ENCODE data around the gene DNAH10.
A peak's percentile ranks its signal among the peaks of the same experiment; 100 is the strongest.

Gene DNAH10

DNA sequence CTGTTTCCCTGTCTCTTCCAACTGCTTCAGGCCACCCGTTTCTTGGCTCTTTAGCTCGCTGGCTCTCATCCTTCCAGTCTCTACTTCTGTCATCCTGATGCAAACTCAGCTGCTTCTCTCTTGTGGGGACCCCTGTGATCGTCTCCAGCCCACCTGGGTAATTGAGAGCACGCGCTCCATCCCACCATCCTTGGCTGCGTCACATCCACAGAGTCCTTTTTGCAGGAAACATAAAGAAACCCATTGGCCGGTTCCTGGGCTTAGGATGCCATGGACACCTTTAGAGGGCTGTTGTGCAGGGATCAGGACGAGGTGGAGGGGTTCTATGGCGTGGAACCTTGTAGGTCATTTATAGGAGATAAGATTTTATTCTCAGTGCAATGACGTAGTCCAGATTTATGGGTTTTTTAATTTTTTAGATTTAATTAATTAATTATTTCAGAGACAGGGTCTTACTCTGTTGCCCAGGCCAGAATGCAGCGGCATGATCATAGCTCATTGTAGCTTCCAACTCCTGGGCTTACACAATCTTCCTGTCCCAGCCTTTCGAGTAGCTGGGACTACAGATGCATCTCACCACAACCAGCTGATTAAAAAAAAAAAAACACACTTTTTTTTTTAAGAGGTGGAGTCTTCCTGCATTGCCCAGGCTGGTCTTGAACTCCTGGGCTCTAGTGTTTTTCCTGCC lies 127.9 kb downstream of the DNAH10 start:
- DNase-seq: no peak

DNA sequence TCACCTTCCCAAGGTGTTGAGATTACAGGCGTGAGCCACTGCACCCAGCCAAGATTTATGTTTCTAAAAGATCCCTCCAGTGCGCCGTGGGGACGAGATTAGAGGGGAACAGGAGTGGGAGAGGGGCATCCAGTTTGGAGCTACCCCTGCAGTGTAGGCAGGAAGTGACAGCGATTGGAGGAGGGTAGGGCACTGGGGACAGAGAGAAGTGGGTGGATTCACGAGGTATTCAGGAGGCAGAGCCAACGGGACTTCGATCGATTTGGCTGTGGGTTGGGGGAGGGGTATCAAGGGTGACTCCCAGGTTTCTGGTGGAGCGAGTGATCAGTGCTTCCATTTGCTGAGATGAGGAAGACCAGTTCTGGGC lies 128.4 kb downstream of the DNAH10 start:
- DNase-seq: no peak

DNA sequence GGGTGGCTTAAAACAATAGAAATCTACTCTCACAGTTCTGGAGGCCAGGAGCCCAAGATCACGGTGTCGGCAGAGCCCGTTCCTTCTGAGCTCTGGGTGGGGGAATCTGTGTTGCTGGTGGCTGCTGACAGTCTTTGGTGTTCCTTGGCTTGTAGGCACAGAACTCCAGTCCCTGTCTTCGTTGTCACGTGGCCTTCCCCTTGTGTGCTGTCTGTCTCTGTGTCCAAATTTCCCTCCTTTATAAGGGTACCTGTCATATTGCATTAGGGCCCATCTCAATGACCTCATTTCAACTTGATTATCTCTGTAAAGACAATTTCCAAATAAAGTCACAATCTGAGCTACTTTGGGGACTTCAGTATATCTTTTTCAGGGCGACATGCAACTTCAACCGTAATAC lies 128.9 kb downstream of the DNAH10 start:
- no peak for DNase-seq

DNA sequence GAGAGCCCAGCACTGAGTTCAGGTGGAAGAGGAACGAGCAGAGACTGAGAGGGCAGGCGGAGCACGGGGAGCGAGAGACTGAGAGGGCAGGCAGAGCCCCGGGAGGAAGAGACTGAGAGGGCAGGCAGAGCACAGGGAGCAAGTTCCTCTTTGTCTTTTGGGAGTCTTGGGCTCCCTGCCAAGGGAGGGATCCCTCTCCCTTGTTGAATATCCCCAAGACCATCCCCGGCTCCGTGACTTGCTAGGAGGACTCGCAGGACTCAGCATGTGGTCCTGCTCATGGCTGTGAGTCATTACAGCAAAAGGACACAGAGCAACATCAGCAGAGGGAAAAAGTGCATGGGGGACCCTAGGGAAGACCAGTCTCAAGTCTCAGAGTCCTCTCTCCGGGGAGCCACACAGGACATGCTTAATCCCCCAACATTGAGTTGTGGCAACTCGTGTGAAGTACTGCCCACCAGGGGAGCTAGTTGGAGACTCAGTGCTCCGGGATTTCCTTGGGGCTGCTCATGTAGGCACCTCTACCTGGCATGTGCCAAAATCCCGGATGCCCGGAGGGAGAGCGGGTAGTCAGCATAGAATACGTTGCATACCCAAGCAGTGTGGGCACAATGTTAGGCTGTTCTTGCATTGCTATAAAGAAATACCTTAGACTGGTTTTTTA lies 129.5 kb downstream of the DNAH10 start:
- no peak for DNase-seq

DNA sequence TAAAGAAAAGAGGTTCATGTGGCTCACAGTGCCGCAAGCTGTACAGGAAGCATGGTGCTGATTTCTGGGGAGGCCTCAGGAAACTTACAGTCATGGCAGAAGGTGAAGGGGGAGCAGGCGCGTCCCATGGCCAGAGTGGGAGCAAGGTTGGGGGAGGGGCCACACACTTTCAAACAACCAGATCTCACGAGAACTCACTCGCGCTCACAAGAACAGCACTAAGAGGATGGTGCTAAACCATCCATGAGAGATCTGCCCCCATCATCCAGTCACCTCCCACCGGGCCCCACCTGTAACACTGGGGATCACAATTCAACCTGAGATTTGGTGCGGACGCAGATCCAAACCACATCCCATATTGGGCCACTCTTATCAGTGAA lies 130.1 kb downstream of the DNAH10 start:
- DNase-seq: no peak

DNA sequence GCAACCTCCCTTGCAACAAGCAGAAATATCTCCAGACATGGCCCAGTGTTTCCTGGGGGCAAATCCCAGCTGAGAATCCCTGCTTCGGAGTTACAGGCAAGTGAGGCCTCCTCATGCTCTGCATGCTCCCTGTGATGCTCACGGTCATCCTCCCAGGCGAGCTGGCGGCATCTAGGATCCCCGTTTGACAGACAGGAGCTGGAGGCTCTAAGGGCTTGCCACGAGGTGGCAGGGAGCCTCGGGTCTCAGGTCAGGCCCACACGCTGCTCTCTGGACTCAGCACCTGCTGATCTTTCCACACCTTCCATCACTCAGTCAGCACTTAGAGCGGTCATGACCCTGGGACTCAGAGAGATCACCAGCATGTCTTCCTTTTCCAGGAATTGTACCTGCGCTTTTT lies 130.8 kb downstream of the DNAH10 start:
- no peak for DNase-seq

DNA sequence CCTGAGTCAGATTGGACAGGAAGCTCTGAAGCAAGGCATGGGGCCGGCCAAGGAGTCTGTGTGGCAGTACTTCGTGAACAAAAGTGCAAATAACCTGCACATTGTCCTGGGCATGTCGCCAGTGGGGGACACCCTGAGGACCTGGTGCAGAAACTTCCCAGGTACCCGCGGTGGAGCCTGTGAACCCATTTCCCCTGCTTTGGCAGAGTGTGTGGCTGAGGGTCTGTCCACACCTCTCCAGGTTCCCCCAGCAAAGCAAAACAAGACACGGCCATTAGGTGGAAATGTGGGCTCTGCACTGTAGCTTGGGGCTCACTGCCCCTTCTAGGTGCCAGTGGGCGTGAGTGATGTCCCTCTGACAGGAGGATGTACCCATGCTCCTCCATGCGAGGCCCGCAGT lies 131.2 kb downstream of the DNAH10 start:
- DNase-seq: no peak

DNA sequence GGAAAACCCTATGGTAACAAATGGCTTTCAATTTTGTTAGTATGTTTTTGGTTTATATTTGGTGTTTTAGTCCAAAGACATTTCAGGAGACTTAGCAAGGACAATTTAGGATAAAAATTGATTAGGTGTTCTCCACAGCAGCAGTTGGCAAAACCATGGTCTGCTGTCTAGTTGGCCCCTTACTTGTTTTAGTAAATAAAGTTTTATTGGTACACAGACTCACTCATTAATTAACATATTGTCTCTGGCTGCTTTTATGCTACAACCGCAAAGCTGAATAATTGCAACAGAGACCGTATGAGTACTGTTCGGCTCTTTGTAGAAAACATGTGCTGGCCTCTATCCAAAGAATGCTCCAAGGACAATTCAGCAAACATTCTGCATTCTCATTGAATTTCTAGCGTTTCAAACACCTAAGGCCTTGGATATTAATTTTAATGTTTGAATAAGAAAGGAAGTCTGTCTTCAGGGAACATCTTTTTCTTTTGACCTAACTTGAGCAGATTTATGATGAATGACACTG lies 132.8 kb downstream of the DNAH10 start:
- no peak for DNase-seq

DNA sequence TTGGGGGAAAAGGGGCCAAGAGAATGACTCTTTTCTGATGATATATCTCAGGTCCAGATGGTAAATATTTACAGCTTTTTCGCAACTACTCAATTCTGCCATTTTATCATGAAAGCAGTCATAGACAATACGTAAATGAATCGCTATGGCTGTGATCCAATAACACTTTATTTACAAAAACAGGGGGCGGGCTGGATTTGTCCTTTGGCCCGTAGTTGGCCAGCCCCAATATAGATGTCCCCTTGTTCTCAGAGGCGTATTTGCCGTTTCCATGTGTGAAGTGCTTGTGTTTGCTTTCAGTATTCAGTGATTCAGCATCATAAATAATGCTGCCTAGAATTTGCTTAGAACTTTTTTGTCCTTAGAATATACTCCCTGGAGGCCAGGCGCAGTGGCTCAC lies 133.3 kb downstream of the DNAH10 start:
- no peak for DNase-seq

DNA sequence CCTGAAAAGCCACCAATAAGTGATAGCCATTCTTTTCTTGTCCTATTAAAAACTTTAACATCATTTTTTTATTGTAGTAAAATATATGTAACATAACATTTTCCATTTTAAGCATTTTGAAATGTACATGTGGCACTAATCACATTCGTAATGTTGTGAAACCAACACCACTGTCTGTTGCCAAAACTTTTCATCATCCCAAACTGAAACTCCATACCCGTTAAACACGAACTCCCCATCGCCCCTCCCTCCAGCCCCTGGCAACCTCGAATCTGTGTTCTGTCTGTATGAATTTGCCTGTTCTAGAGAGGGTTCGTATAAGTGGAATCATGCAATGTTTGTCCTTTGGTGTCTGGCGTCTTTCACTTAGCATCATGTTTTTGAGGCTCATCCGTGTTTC lies 134.7 kb downstream of the DNAH10 start:
- no peak for DNase-seq

DNA sequence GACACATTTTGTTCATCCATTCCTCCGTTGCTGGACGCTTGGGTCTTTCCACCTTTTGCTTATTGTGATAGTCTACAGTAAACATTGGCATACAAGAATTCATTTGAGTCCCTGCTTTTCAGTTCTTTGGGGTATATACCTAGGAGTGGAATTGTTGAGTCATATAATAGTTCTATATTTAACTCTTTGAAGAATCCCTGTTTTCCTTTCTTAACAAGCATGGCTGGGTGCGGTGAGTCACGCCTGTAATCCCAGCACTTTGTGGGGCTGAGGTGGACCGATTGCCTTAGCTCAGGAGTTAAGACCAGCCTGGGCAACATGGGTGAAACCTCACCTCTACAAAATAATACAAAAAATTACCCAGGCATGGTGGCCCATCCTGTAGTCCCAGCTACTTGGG lies 135.1 kb downstream of the DNAH10 start:
- no peak for DNase-seq

DNA sequence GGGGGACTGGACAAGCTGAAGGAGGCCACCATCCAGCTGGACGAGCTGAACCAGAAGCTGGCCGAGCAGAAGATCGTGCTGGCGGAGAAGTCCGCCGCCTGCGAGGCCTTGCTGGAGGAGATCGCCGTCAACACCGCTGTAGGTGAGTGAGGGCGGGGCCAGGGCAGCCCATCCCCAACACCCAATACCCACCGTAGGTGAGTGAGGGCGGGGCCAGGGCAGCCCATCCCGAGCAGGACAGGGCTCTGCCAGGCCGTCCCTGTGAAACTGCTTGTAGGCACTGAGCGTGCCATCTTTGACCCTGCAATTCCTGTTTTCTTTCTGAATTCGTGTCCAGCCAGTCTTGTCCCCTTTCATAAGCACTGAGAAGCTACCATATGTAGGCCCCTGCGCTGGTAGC lies 136.6 kb downstream of the DNAH10 start:
- no peak for DNase-seq

DNA sequence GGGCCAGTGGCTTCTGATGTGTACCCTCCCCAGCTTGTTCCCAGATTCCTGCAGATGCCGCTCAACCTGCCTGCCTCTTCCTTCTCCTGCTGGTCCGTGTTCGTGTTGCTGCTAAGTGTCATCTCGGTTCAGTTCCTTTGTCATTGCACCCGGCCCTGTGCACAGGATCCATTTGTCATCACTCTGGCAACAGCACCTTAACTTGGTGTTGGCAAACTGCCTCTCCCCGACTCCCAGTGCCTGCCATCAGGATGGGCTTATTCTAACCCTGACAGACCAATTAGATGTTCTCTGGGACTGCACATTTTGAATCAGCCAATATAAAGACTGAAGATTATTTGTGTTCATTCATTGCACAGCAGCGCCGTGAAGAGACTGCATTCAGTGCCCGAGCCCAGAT lies 137.3 kb downstream of the DNAH10 start:
- no peak for DNase-seq

DNA sequence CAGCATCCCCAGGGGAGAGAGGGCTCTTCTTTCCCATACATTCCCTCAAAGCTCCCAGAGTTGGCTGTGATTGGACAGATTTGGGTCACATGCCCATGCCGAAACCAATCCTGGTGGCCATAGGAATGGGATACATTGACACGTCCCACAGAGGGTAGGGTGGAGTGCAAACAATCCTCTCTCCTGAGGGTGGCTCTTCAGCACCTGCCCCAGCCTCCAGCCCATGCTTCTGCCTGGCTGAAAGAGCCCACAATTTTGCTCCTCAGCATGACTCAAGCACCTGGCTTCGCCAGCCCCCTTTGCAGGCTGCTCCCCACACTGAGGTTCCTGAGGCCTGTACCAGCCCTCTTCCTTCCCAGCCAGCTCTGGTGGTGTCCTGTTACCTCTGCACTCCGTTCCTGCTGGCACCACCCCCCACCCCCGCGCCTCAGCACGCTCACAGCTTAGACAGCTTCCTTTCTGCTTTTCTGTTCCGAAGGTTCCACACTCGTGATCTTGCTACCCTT lies 138.8 kb downstream of the DNAH10 start:
- DNase-seq: no peak

DNA sequence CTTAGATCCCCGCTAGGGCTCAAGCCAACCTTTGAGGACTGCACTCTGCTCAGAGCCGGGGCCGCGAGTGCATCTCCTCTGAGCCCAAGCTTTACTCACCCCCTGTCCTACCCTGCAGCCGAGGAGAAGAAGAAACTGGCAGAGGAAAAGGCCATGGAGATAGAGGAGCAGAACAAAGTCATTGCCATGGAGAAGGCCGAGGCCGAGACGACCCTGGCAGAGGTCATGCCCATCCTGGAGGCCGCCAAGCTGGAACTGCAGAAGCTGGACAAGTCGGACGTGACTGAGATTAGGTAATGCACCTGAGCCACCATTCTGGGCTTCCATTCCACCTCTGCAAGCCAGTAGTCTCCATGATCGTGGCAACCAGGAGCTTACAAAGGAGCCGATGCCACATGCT lies 140.7 kb downstream of the DNAH10 start:
- no peak for DNase-seq

DNA sequence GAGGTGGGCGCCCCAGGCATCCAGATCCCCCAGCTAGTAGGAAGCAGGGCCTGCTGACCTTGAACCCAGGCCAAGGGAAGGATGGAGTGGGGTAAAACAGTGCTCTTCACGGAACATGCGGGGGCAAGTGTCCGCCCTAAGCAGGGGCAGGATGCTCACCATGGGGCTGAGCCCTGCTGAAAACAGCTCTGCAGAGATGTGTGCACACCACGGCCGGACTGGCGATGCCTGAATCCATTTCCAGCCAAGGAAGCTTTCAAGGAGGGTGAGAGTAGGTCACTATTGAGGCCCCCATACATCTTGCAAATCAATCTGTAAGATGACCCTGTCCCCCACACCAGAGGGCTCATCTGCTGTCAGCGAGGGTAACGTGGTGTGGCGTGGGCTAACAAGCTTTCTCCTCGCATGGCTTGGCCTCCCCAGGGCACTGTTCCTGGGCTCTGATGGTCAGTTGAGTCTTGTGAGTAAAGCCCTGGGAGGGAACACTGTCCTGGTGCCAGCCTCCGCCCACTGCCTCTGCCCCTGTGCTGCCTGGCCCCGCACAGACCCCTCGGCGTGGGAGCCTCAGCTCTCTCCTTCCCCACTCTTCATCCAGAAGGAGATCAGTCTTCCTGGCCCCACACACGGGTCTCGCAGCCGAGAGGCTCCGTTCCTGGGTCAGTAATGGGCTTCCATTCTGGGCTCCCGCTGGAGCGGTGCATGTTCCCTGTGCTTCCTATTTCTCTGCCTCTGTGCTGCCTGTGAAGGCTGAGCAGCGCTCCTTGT lies 141.4 kb downstream of the DNAH10 start:
- no peak for DNase-seq

DNA sequence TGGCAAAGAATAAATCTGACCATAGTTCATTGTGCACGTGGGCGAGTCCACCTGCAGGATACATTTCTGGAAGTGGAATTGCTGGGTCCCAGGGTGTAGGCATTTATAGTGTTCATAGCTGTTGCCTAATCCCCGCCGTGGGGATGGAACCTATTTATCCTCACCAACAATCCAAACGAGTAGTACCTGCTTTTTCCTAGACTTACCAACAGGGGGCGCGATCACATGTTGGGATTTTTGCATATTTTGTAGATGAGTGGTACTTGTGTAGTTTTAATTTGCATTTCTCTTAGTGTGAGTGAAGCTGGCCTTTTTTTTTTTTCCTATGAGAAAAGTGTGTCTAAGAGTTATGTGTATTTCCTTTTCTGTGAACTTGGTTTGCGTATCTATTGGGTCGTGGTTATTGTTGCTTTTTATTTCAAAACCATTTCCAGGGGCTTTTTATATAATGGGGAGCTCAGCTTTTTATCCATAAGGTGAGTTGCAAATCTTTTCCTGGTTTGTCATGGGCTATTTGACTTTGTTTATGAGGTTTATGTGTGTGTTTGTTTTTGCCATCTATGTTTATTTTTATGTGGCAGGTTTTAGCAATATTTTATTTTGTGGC lies 143.3 kb downstream of the DNAH10 start:
- DNase-seq: peak; percentile 71

DNA sequence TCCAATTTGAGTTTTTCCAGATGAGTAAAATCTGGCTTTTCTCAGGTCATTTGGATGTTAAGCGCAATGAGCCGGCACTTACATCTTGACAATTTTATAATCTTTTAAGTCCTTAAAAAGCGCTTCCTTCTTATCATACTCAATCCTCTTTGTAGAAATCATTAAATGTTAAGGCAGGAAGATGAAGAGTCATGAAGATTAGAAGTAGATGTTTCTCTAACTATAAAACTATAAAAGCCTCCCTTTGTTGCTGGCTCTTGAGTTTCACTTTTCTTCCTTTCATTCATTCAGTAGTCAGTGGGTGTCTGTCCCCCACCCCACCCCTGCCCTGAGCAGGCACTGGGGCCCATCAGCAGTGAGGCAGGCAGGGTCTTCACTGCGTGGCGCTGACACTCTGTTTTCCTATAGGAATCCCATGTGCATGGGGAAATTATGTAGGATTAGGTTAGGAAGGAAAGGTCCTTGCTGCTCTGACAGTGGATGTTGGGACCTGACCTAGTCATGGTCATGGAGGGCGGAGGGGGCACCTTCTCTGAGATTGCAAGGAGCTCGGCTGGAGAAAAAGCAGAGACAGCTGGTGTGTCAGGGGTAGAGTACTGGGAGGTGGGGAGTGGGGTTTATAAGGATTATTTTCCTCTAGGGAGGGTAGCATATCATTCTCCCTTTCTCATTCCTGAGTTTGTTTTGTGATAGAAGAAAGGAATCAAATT lies 144.8 kb downstream of the DNAH10 start:
- DNase-seq: no peak

DNA sequence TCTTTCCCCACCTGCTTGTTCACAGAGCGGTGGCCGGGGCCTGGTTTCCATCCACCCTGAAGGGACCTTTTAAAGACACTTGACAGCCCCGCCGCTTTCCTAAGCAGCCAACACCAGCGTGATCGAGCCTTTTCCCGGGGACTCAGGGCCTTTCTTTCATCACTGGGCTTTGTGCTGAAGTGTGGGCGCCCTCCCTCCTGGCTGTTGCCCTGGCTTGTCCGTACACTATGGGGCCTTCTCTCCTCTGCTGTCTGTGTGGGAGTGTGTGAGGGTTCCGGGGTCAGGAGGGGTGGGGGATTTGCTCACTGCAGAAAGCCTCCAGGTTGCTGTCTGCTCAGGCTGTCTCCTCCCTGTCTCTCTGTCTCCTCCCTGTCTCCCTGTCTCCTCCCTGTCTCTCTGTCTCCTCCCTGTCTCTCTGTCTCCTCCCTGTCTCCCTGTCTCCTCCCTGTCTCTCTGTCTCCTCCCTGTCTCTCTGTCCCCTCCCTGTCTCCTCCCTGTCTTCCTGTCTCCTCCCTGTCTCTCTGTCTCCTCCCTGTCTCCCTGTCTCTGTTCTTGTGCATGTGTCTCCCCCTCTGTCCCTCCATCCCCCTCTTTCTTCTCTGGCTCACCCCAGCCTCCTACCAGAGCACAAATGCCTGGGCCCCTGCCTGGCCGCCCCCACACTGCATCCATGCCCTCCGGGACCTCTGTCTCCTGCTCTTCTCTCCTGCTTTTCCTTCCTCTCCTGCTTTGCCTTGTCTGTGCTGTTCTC lies 145.8 kb downstream of the DNAH10 start:
- no peak for DNase-seq

DNA sequence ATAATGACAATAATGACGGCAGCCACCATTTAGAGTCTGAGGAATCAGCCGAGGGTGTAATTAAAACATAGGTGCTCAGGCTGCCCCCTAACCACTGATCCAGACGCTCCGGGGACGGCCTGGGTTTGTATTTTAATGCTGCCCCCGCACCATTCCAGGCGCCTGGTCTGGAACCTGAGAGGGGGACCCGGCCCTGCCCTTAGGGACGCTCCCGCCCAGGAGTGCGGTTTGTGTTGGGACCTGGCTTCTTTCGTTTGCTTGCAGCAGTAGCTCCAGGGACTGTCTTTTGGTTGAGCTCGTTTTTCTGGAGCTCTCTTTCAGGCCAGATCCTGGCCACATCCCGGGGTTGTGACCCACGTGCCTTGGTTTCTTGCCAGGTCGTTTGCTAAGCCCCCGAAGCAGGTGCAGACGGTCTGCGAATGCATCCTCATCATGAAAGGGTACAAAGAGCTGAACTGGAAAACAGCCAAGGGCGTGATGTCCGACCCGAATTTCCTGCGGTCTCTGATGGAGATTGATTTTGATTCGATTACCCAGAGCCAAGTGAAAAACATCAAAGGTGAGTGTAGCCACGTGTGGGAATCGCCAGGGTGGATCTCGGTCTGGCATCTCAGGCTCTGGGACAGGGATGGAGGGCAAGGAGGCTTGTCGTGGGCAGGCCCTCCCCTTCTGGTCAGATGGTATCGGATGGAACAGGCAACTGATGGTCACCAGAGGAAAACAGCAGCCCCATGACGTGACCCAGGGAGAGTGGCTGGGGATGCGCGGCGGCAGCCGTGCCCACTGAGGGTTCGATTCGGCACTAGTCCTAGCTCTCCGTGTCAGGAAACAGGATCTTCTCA lies 147.0 kb downstream of the DNAH10 start:
- no peak for DNase-seq

DNA sequence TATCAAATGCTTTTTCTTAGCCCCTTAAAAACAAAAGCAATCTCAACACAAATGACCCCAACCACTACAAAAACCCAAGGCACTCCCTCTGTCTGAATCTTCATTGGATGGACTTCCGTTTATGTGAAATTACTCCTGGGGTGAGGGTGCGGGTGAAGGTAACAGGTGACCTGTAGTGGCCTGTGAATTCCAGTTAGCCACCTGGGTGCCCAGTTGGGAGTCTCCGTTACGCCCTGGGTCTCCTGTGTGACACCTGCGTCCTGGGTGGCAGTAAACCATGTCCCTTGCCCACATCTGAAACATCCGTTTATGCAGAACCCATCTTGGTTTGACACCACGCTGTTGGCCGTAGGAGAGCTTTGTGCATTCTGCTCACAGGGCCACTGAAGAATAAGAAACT lies 148.0 kb downstream of the DNAH10 start:
- no peak for DNase-seq
